MCF 10A (cell line): Measurements from ENCODE around the gene RAI14. TPM values are rescaled to one million over a fixed set of nuclear protein-coding genes. Genes with fewer than 3 reads are reported as not detected.

ENCODE experiments used
- Bru-seq: library from RNA; stranded (reverse); fragments of 400-500 nt; gene quantifications from one replicate; lab custom pipeline; 2021; lab: Mats Ljungman, UMichigan
- BruChase-seq, 2 experiments: library from RNA; stranded (reverse); fragments of 400-500 nt; gene quantifications; one replicate each; lab custom pipeline; 2021; lab: Mats Ljungman, UMichigan
- BruUV-seq: library from RNA; stranded (reverse); fragments of 400-500 nt; replicated peaks from 2 replicates; lab custom pipeline; 2021; lab: Mats Ljungman, UMichigan
- CTCF ChIA-PET: fragments of 300-600 bp; sonication (Branson Sonifier 250); formaldehyde crosslinking; extraction: SDS; loops from one replicate; lab custom pipeline; 2021; ENCODE audit warnings: antibody characterized with exemption, inconsistent platforms; lab: Yijun Ruan, JAX
- POLR2A ChIA-PET: fragments of 300-600, 350-650 bp; sonication (Branson Sonifier 250); formaldehyde crosslinking; extraction: SDS; loops from one replicate; lab custom pipeline; 2020; ENCODE audit warnings: antibody characterized with exemption, inconsistent platforms; lab: Yijun Ruan, JAX
- DNase-seq: peaks from one replicate; pipeline ENCODE4 v3.0.0-alpha.2; 2018; ENCODE audit not compliant: unreplicated experiment
- H3K27ac Mint-ChIP-seq: one replicate; pipeline ENCODE4 v1.8.0; 2022; ENCODE audit warnings: mild to moderate bottlenecking, low read depth, mixed read lengths; ENCODE audit not compliant: unreplicated experiment
- H3K27me3 Mint-ChIP-seq: one replicate; pipeline ENCODE4 v1.8.0; 2022; ENCODE audit warnings: mixed read lengths; ENCODE audit not compliant: insufficient read depth, unreplicated experiment
- H3K36me3 Mint-ChIP-seq: one replicate; pipeline ENCODE4 v1.8.0; 2022; ENCODE audit warnings: mild to moderate bottlenecking, moderate library complexity, mixed read lengths; ENCODE audit not compliant: insufficient read depth, unreplicated experiment
- H3K4me1 Mint-ChIP-seq: one replicate; pipeline ENCODE4 v1.8.0; 2022; ENCODE audit warnings: mixed read lengths; ENCODE audit not compliant: insufficient read depth, unreplicated experiment
- H3K4me3 Mint-ChIP-seq: one replicate; pipeline ENCODE4 v1.8.0; 2022; ENCODE audit warnings: mild to moderate bottlenecking, moderate library complexity, mixed read lengths; ENCODE audit not compliant: unreplicated experiment
- H3K9me3 Mint-ChIP-seq: one replicate; pipeline ENCODE4 v1.8.0; 2022; ENCODE audit warnings: mixed read lengths; ENCODE audit not compliant: unreplicated experiment
- CTCF ChIP-seq: fragments of 200-600 bp; IDR thresholded peaks from one replicate; pipeline ENCODE4 v1.8.0; 2022; ENCODE audit warnings: antibody characterized with exemption, mild to moderate bottlenecking; ENCODE audit not compliant: unreplicated experiment
- intact Hi-C: fragments of 100-400 bp; cut with micrococcal nuclease; formaldehyde crosslinking; loops from 2 replicates; pipeline ENCODE4 v1.14.1; 2022
- long read RNA-seq: library from polyadenylated mRNA; stranded (forward); transcript quantifications from one replicate; pipeline ENCODE4 v2.0.0, GENCODE V29; 2022
- total RNA-seq: library from RNA; stranded (reverse); gene quantifications from 2 replicates; pipeline ENCODE4 v1.2.3, GENCODE V29; 2022

RAI14 gene
- 47.6 and 47.9 TPM in 2 replicates for total RNA-seq
- percentile 65 among the genes with signal in this experiment for Bru-seq, nascent RNA
- percentile 63 among the genes with signal in this experiment for BruChase-seq, experiment 1, labeled RNA remaining after a 6-hour chase
- BruChase-seq, experiment 2, labeled RNA remaining after a 2-hour chase = percentile 56 among the genes with signal in this experiment
- long read RNA-seq, full-length matches to known transcripts = 78 of 95 reads
- long read RNA-seq, partial matches to known transcripts = 5 of 95 reads
- long read RNA-seq, other reads (novel, unspliced or antisense) = 12 of 95 reads

GRCh38 chr5:34656001-34656699 is at the start of gene RAI14:
Gene RAI14, plus strand, starts transcription at chr5:34656328. Its CDS starts 30,592 bp downstream, at chr5:34686920.
- no peaks in the 10 kb centered on the region for H3K36me3 Mint-ChIP-seq

GRCh38 chr5:34608368-34608767 is 47.8 kb upstream of the RAI14 start:
- DNase-seq = no peak
- Mint-ChIP-seq H3K9me3 (no peaks in the 10 kb centered on the region), H3K4me3 (no peak overlapping the region), H3K4me1 (peaks cover 14% of the 10 kb centered on the region), H3K36me3 (no peaks in the 10 kb centered on the region), H3K27me3 (no peaks in the 10 kb centered on the region), H3K27ac (peak overlapping the region; percentile 56)
- intact Hi-C loops = loop anchor here (2.0 to 5.0 kb wide), 3 partner anchors 48 to 304 kb away; partner anchors contain the start of gene RAI14
- TF ChIP-seq CTCF = no peak
- ChIA-PET CTCF (interaction anchor here (0.7 to 1.5 kb wide), 4 partner anchors 19 to 130 kb away, joined by 3 read pairs; no protein-coding TSS in a partner anchor), POLR2A (interaction anchor here (0.9 to 1.1 kb wide), 5 partner anchors 11 to 321 kb away, joined by 3 to 6 read pairs (median 4); partner anchors contain the start of genes DNAJC21 and RAI14)
- BruUV-seq = no TSS peak

More at GRCh38 chr5:34656001-34656699, at the start of gene RAI14:
- peak within 1 kb of the TSS; percentile 92 for H3K27ac Mint-ChIP-seq
- ChIA-PET CTCF (interaction anchor here (0.6 to 2.1 kb wide), 4 partner anchors 19 to 248 kb away, joined by 3 to 9 read pairs (median 4); no protein-coding TSS in a partner anchor), POLR2A (interaction anchor here (0.7 to 2.7 kb wide), 12 partner anchors 16 to 1195 kb away, joined by 3 to 10 read pairs (median 4); partner anchors contain the start of genes DNAJC21 and TTC23L)
- H3K9me3 Mint-ChIP-seq = no peaks in the 10 kb centered on the region
- no peaks in the 10 kb centered on the region for H3K27me3 Mint-ChIP-seq
- no TSS peak for BruUV-seq
- intact Hi-C loops = loop anchor here (1.0 to 10.0 kb wide), 5 partner anchors 29 to 243 kb away; partner anchors contain the start of gene TTC23L
- DNase-seq = peak; percentile 74
- peaks cover 15% of the 10 kb centered on the region for H3K4me1 Mint-ChIP-seq
- H3K4me3 Mint-ChIP-seq = peak within 1 kb of the TSS; percentile 73
- TF ChIP-seq CTCF = no peak

- ChIA-PET POLR2A (interaction anchor here (0.6 to 1.1 kb wide), 6 partner anchors 11 to 1543 kb away, joined by 3 to 6 read pairs (median 4); partner anchors contain the start of genes DNAJC21, LMBRD2, RAI14 and SKP2), CTCF (interaction anchor here (0.6 to 1.5 kb wide), 5 partner anchors 18 to 1608 kb away, joined by 3 to 5 read pairs (median 3); no protein-coding TSS in a partner anchor)
- H3K36me3 Mint-ChIP-seq = no peaks in the 10 kb centered on the region
- no peaks in the 10 kb centered on the region for H3K27me3 Mint-ChIP-seq
- H3K27ac Mint-ChIP-seq = peak overlapping the region; percentile 56
- TSS peak; percentile 80 for BruUV-seq
- peaks cover 14% of the 10 kb centered on the region for H3K4me1 Mint-ChIP-seq
- peak; percentile 89 for DNase-seq
- intact Hi-C loops = loop anchor here (2.0 to 5.0 kb wide), 3 partner anchors 48 to 304 kb away; partner anchors contain the start of gene RAI14
- H3K9me3 Mint-ChIP-seq = no peaks in the 10 kb centered on the region
- H3K4me3 Mint-ChIP-seq = peak overlapping the region; percentile 32
- no peak for TF ChIP-seq CTCF
Measured at GRCh38 chr5:34608859-34609648, 47.1 kb upstream of the RAI14 start.
